Lower leg skin (tissue), 3 donors: Measurements from ENCODE around the gene KCNT2.

ENCODE experiments used
- POLR2A ChIP-seq, 2 donors: fragments of 450-650 bp; IDR thresholded peaks; one replicate each; pipeline ENCODE4 v1.6.1; 2016 to 2017; ENCODE audit warnings: antibody characterized with exemption in 2 of 2, mild to moderate bottlenecking in 1 of 2, moderate library complexity in 1 of 2
- TF ChIP-seq, protein P1 (sequence below), 3 donors: fragments of 450-650 bp; IDR thresholded peaks; one replicate each; pipeline ENCODE4 v1.5.1; 2016; ENCODE audit warnings: antibody characterized with exemption in 3 of 3, mild to moderate bottlenecking in 3 of 3, moderate library complexity in 2 of 3

DNA sequence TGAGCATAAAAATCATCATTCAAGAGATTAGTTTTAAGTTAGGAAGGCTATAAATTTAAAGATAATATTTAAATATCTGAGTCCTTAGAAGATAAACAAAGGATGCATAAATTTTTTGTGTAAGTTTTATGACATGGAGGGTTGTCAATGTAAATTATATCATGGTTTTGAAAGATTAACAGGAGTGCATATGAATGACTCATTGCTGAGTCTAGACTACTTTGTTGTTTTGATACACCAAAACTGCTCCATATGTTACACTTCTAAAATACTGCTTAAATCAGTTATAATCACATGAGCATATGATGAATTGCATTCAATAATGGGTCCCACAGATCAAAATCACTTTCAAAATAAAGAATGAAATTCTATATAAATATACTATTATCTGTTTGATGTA is 312.5 kb downstream of the KCNT2 start:
- TF ChIP-seq, protein P1, sequence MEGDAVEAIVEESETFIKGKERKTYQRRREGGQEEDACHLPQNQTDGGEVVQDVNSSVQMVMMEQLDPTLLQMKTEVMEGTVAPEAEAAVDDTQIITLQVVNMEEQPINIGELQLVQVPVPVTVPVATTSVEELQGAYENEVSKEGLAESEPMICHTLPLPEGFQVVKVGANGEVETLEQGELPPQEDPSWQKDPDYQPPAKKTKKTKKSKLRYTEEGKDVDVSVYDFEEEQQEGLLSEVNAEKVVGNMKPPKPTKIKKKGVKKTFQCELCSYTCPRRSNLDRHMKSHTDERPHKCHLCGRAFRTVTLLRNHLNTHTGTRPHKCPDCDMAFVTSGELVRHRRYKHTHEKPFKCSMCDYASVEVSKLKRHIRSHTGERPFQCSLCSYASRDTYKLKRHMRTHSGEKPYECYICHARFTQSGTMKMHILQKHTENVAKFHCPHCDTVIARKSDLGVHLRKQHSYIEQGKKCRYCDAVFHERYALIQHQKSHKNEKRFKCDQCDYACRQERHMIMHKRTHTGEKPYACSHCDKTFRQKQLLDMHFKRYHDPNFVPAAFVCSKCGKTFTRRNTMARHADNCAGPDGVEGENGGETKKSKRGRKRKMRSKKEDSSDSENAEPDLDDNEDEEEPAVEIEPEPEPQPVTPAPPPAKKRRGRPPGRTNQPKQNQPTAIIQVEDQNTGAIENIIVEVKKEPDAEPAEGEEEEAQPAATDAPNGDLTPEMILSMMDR (IDR thresholded peaks at IDR 0.05) = no peak
- no peak for TF ChIP-seq POLR2A (IDR thresholded peaks at IDR 0.05)
